ENCODE measurements around the gene VAV2.

VAV2 gene

DNA sequence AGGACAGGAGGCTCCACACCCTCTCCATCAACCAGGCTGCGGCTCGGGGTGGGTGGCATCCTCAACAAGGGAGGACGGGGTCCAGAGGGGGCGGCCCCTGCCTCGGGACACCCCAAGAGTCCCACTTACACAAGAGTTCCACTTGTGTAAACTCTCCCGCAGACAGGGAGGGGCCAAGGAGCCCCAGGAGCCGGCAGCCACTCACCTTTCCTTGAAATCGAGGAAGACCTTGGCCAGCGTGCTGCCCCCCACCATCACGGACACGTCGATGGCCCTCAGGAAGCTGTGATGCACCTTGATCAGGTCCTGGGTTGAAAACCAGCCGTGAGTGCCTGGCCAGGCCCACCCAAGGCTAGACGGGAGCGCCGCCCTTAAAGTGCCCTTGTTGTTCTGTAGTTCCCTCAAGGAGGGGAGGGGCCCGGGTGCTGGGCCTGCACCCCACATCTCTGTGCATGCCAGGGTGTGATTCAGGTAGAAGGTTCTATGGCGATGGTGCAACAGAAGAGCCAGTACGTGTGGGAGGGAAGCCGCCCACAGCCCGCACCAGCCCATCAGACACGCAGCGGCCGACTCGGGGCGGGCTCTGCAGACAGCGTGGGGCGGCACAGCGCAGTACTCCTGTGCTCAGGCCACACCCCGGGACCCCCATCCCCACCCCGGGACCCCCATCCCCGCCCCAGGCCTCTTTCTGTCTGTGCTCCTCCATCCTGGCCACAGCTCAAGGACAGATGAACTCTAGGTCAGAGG is 186.1 kb downstream of the VAV2 start:
- no peak for DNase-seq

DNA sequence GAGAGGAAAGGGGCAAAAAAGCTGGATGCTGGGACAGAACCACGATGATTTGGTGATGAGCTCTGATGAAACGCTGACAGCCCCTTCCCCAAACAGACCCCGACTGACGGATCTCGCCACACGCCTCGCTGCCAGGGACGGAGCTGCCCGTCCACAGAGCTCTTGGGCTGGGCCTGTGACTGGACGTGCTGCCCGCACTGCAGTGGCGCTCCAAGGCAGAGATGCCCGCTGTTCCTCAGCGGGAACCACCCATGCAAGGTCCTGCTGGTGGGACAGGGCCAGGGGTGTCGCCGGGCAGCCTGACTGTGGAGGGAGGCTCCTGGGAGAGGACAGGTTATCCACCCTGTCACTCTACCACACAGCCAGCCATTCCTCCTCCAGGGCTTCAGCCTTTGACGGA is 187.9 kb downstream of the VAV2 start:
- DNase-seq, result no peak

GRCh38 chr9:133803745-133804144 is 188.4 kb downstream of the VAV2 start:
- DNase-seq, result no peak

DNA sequence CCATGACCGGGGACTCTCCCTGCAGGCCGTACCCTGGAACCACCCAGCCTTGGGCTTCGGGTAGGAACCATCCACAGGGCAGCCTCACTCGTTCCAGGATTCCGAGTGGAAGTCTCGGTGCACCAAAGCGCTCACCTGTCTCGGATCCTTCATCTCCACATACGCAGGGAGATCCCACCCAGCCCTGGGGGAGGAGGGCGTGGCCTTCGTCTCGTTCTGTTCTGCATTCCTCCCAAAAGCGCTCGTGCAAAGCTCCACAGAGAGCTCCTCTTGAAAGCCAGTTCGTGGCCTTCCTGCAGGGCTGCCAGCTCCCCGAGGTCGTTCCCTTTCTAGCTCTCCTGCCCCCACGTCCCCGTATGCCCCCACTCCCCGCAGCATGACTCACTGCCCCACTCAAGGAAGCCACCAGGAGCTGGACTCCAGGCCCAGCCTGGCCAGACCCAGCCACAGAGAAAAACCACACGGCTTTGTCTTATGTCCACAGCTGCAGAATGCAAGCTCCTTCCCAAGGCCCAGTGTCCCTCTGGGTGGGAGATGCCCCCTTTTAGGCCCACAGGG is 189.0 kb downstream of the VAV2 start:
- no peak for DNase-seq

DNA sequence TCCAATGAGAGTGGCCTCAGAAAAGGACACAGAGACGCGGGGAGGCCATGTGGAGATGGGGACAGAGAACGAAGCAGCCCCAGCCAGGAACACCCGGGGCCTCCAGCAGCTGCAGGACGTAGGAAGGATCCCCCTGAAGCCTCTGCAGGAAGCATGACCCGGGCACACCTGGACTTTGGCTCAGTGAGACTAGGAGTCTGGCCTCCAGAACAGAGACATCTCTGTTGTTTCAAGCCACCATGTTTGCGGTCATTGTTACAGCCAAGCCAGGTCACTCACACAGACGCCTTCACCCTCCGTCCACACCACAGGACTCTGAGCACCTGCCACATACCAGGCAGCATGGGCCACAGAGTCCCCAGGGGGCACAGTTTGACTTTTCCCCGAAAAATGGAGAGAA is 190.4 kb downstream of the VAV2 start:
- no peak for DNase-seq

DNA sequence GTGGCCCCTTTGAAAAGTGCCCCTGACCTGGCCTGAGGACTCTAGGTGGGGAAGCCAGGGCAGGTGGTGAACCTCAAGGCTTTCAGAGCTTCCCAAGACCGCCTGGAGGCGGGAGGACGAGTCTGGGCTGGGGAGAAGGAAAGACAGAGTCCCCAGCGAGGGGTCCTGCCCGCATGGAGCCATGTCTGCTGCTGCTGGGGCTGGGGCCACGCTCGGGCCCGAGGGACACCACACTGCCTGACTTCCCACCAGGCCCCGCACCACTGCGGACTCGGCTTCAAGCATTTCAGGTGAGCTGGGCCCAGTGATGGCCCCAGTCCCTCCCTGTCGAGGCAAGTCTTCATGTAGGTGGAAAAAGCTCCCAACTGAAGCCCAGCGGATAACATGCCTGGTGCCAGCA is 191.9 kb downstream of the VAV2 start:
- DNase-seq, result no peak

GRCh38 chr9:133799716-133800115 is 192.4 kb downstream of the VAV2 start:
- DNase-seq, result no peak

GRCh38 chr9:133799106-133799505 is 193.0 kb downstream of the VAV2 start:
- DNase-seq, result no peak

- DNase-seq, result no peak
These were observed 194.0 kb downstream of the VAV2 start for GRCh38 chr9:133798160-133798559.

DNA sequence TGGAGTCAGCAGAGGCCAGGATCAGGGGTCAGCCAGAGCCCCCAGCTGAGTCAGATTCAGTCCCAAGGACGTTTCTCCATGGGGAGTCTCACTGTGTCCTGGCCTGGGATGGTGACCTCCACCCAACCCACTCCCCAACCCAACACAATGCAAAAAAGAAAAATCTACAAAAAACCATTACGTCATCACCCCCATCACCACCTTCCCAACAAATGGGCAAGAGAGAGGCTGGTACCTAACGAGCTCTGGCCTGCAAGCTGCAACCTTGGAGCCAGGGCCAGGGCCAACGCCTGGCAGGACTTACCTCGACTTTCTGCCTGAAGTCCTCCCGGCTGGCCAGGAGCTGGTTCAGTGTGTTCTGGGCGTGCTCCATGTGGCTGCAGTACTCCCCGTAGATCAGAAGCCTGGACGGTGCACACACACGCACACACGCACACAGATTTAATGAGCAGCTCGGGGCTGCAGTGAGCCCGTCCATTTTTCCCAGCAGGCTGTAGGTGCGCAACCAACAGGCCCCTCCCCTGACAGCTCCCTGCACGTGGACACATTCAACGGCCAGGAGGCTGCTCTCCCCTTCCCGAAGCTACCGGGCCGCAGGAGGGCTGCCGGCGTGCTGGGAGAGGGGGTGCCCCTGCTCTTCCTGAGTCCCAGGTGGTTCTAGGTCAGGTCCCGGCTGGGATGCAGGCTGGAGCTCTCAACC is 194.6 kb downstream of the VAV2 start:
- DNase-seq, result no peak

GRCh38 chr9:133796562-133796961 is 195.6 kb downstream of the VAV2 start:
- no peak for DNase-seq

GRCh38 chr9:133795049-133795448 is 197.1 kb downstream of the VAV2 start:
- DNase-seq, result no peak

GRCh38 chr9:133794016-133794760 is 197.9 kb downstream of the VAV2 start:
- no peak for DNase-seq

DNA sequence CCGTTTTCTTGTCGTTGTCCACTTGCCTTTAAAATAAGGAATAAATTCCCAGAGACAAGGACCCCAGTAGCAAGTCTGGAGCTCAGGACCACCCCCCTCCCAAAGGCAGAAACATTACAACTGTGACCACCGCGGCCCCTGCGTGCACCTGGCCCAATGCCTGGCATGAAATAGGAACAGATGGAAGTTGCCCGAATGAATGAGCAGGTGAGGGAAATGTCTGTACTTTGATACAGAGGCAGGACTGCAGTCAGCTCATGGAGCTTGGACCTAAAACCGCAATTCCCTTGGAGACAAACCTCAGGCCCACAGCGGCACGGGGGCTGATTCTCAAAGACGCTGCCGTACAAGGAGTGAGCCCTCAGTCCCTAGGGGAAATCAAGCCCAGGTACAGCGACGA is 198.7 kb downstream of the VAV2 start:
- no peak for DNase-seq

GRCh38 chr9:133792721-133793470 is 199.2 kb downstream of the VAV2 start:
- peak in 54 of 58 donors; percentile 8 to 80 (median 54) for DNase-seq

DNA sequence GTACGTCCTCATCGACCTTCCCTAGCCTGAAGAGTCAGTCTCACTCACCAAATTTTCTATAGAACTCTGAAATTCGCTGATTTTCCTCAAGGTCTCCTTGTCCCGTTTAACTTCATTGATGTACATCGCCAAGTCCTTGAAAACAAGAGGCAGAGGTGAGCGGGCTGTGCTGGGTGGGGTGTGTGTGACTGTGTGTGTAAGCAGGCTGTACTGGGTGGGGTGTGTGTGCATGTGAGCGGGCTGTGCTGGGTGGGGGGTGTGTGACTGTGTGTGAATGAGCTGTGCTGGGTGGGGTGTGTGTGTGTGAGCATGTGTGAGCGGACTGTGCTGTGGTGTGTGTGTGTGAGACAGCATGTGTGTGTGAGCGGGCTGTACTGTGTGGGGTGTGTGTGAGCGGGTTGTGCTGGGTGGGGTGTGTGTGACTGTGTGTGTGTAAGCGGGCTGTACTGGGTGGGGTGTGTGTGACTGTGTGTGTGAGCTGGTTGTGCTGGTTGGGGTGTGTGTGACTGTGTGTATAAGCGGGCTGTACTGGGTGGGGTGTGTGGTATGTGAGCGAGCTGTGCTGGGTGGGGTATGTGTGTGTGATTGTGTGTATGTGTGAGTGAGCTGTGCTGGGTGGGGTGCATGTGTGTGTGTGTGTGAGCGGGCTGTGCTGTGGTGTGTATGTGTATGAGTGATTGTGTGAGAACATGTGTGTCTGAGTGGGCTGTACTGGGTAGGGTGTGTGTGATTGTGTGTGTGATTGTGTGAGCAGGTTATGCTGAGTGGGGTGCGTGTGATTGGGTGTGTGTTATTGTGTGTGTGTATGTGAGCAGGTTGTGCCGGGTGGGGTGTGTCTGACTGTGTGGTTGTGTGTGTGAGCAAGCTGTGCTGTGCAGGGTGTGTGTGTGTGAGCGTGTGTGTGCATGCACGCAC is 200.1 kb downstream of the VAV2 start:
- DNase-seq, result no peak

- no peak for DNase-seq
These were observed 201.1 kb downstream of the VAV2 start for GRCh38 chr9:133791069-133791468.

- DNase-seq, result peak in 2 of 58 donors; percentile 51 to 55
These were observed 202.3 kb downstream of the VAV2 start for GRCh38 chr9:133789778-133790177.

DNA sequence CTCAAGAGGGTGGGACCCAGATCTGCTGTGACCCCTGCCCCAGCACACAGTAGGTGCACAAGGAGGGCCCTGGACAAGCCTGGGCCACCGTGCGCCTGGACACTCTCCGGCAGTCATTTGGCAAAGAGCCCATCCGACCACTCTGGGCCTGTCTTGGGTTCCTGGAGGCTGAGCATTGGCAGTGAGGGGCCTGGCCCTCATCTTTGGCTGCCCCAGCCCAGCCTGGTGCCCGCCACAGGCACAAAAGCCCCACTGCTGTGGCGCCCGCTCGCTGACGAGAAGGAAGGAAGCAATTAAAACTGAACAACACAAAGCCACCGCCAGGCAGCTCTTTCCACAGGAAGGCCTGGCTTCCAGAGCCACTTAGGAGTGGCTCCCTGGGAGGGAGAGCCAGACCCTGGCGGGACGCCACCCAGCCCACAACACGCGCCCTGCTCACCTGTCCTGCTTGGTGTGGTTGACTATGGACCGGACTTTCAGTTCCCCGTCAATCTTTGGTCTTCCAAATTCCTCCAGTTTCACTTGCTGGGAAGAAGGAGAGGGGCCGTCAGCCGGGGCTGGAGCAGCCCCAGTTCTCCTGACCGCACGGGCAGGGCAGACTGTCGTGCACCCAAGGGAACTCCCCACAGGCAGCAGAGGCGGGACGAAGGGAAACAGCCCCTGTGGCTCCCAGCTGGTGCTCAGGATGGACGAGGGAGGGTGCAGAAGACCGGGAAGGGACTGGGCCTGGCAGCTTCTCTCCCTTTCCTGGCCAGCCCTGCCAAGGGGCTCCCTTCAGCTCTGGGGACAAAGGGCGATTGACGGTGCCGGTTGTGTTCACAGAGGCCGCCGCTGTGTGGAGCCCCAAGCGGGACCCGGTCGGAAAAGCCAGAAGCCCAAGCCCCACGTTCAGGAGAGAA is 203.1 kb downstream of the VAV2 start:
- DNase-seq, result peak in 56 of 58 donors; percentile 29 to 93 (median 78)
